ENCODE measurements around the gene HPCAL4. TPM values are rescaled to one million over a fixed set of nuclear protein-coding genes. Genes with fewer than 3 reads are reported as not detected.

HPCAL4 gene
- total and polyA plus RNA-seq, 11 donors: 0.12 to 1.2 (median 0.46) TPM

DNA sequence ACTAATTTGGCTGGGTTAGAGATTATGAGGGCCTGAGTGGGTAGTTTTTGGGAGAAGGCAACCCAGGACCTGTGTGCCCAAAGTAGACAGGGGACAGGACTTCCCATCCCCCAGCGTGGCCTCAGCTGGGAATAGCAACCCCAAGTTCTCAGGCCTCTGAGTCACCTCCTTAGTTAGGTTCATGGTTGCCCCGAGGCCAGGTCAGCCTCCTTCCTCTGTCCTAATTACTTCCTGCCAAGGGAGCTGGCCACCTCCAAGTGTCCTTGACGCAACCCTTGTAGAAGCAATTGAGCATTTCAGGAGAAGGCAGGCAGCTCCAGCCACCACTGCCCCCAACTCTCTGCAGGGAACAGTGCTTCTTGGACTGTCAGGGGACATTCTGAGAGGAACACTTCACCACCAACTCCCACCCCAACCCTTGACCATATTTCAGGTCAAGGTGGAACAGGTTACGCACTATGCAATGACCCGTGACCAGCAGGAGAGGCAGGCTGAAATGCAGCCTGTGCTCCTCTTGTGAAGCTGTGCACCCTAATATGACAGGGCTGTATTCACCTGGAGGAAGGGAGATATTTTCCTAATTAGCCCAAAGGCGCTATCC, 14.2 kb downstream of the HPCAL4 start:
- DNase-seq (no peak), ATAC-seq (no peak)
- Histone ChIP-seq H3K27ac (no peak overlapping the region), H3K27me3 (peaks cover 0 to 16% (median 5%) of the 10 kb centered on the region in 9 donors), H3K36me3 (no peaks in the 10 kb centered on the region), H3K9me3 (no peaks in the 10 kb centered on the region), H3K4me3 (no peak overlapping the region), H3K4me1 (peaks cover 0 to 9% (median 2%) of the 10 kb centered on the region in 12 donors)
- 81 to 100% (median 86%) methylated on average over 4 to 6 of the region's 6 CpGs for WGBS, 4 donors
- intact Hi-C loops (cut with DNase I): loop anchor here in 1 of 10 donors (5.0 kb wide), 1 partner anchor 35 kb away; no protein-coding TSS in a partner anchor
- TF ChIP-seq, protein P1, sequence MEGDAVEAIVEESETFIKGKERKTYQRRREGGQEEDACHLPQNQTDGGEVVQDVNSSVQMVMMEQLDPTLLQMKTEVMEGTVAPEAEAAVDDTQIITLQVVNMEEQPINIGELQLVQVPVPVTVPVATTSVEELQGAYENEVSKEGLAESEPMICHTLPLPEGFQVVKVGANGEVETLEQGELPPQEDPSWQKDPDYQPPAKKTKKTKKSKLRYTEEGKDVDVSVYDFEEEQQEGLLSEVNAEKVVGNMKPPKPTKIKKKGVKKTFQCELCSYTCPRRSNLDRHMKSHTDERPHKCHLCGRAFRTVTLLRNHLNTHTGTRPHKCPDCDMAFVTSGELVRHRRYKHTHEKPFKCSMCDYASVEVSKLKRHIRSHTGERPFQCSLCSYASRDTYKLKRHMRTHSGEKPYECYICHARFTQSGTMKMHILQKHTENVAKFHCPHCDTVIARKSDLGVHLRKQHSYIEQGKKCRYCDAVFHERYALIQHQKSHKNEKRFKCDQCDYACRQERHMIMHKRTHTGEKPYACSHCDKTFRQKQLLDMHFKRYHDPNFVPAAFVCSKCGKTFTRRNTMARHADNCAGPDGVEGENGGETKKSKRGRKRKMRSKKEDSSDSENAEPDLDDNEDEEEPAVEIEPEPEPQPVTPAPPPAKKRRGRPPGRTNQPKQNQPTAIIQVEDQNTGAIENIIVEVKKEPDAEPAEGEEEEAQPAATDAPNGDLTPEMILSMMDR (IDR thresholded peaks at IDR 0.05): no peak
- TF ChIP-seq POLR2A (IDR thresholded peaks at IDR 0.05): no peak

DNA sequence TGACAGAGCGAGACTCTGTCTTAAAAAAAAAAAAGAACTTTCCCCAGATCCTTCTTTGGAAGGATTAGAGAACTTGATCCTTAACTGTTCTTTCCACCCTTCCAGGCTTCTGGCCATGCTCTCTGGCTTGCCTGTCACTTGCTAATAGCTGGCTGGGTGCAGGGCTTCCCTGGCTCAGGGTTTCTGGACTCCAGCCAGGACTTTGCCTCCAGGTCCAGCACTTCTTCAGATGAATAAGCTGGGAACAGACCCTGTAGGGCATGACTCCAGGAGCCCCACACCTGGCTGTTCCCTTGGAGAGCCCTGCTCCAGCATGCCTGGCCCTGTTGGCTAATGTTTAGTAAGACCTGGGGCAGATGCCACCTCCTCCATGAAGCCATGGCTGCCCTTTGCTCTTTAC, 16.0 kb downstream of the HPCAL4 start:
- no peaks in the 10 kb centered on the region for H3K36me3 ChIP-seq
- no peak overlapping the region for H3K27ac ChIP-seq
- WGBS, 4 donors: 78 to 89% (median 88%) methylated on average over 1 of the region's 1 CpG
- H3K4me1 ChIP-seq: peaks cover 0 to 27% (median 12%) of the 10 kb centered on the region in 12 donors
- H3K9me3 ChIP-seq: no peaks in the 10 kb centered on the region
- TF ChIP-seq, protein P1 (IDR thresholded peaks at IDR 0.05): no peak
- TF ChIP-seq POLR2A (IDR thresholded peaks at IDR 0.05): no peak
- DNase-seq: no peak
- H3K4me3 ChIP-seq: no peak overlapping the region
- intact Hi-C loops (cut with DNase I): loop anchor here in 2 of 10 donors (2.0 to 5.0 kb wide), 2 partner anchors 37 to 40 kb away; no protein-coding TSS in a partner anchor
- ATAC-seq: no peak
- H3K27me3 ChIP-seq: peaks cover 0 to 26% (median 4%) of the 10 kb centered on the region in 9 donors

DNA sequence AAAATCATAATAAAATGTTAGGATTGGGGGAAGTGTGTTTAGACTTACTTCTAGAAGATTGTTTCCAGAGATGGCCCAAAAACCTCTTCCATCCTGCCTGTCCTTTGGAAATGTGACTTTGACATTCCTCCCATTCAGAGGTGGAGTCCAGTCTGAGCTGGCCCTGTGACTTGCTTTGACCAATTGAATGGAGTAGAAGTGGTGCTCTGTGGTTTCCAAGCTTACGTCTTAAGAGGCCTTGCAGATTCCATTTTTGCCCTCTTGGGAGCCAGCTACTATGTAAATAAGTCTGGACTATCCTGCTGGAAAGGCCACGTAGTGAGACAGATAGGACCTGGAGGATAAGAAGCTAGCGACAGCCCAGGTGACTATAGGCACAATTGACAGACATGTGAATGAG, 18.0 kb downstream of the HPCAL4 start:
- DNase-seq (peak in 1 of 5 donors; percentile 11), ATAC-seq (no peak)
- Histone ChIP-seq H3K9me3 (no peaks in the 10 kb centered on the region), H3K4me1 (peaks cover 0 to 41% (median 17%) of the 10 kb centered on the region in 12 donors), H3K4me3 (no peak overlapping the region), H3K36me3 (no peaks in the 10 kb centered on the region), H3K27ac (no peak overlapping the region), H3K27me3 (peaks cover 0 to 26% (median 4%) of the 10 kb centered on the region in 9 donors)
- WGBS, 4 donors: 81 to 88% (median 86%) methylated on average over 3 of the region's 3 CpGs
- no peak for TF ChIP-seq POLR2A (IDR thresholded peaks at IDR 0.05)
- TF ChIP-seq, protein P1 (IDR thresholded peaks at IDR 0.05): no peak
- intact Hi-C loops (cut with DNase I): loop anchor here in 2 of 10 donors (5.0 kb wide), 1 partner anchor 44 kb away; no protein-coding TSS in a partner anchor

DNA sequence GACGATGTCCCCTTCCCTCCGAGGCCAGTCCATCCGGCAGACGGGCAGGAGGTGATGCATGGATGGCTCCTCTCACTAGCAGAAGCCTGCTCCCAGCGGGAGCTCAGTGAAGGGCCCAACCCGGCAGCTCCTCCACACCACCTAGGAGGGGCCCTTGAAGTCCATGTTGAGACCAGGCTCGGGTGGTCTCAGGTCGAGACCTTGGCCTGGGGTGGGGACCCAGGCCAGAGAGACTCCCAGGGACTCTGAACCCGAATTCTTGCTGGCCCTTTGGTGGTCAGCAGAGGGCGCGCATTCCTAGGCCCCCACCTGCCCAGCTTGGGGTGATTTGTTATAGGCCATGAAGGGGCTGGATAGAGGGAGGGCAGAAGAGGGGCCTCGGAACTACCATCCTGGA, 18.7 kb downstream of the HPCAL4 start:
- ATAC-seq: peak; percentile 13 to 40 (median 24)
- Histone ChIP-seq H3K27me3 (peaks cover 0 to 26% (median 4%) of the 10 kb centered on the region in 9 donors), H3K9me3 (no peaks in the 10 kb centered on the region), H3K4me1 (peaks cover 0 to 48% (median 19%) of the 10 kb centered on the region in 12 donors), H3K4me3 (peak overlapping the region in 11 of 12 donors; percentile 24 to 86 (median 66)), H3K36me3 (no peaks in the 10 kb centered on the region), H3K27ac (peak overlapping the region in 8 of 12 donors; percentile 75 to 91 (median 86))
- WGBS, 4 donors: 12 to 26% (median 18%) methylated on average over 5 to 12 of the region's 12 CpGs
- intact Hi-C loops (cut with DNase I): loop anchor here in 2 of 10 donors (5.0 kb wide), 1 partner anchor 45 kb away; no protein-coding TSS in a partner anchor
- no peak for DNase-seq
- TF ChIP-seq POLR2A (IDR thresholded peaks at IDR 0.05): no peak
- TF ChIP-seq, protein P1 (IDR thresholded peaks at IDR 0.05): peak in 11 of 12 donors; percentile 21 to 60 (median 48)
